AG09319 (cell line): ENCODE data around the gene SCARF1.

Experiments
- DNase-seq: peaks from one replicate; pipeline ENCODE4 v3.0.0-alpha.2; 2010; ENCODE audit warnings: low read depth; ENCODE audit errors: extremely low read depth
- CTCF ChIP-seq: IDR thresholded peaks from 2 replicates; pipeline ENCODE4 v1.5.1; 2011; ENCODE audit warnings: low read depth, mild to moderate bottlenecking, inconsistent platforms, low read length, moderate library complexity

The SCARF1 gene

GRCh38 chr17:1616101-1616500 is 29.4 kb downstream of the SCARF1 start:
- no peak for DNase-seq
- no peak for TF ChIP-seq CTCF

- DNase-seq = no peak
- no peak for TF ChIP-seq CTCF
Observed at GRCh38 chr17:1612400-1612799, 33.1 kb downstream of the SCARF1 start.

- TF ChIP-seq CTCF = no peak
Observed at GRCh38 chr17:1611715-1612114, 33.8 kb downstream of the SCARF1 start.

GRCh38 chr17:1608676-1609075 is 36.9 kb downstream of the SCARF1 start:
- TF ChIP-seq CTCF = no peak
- DNase-seq = no peak

More at GRCh38 chr17:1611715-1612114, 33.8 kb downstream of the SCARF1 start:
- no peak for DNase-seq

- no peak for TF ChIP-seq CTCF
- DNase-seq = no peak
Observed at GRCh38 chr17:1607971-1608320, 37.6 kb downstream of the SCARF1 start.

- TF ChIP-seq CTCF = no peak
- no peak for DNase-seq
Observed at GRCh38 chr17:1606352-1606985, 39.1 kb downstream of the SCARF1 start.

GRCh38 chr17:1605681-1606351 is 39.7 kb downstream of the SCARF1 start:
- no peak for DNase-seq
- no peak for TF ChIP-seq CTCF
